ENCODE measurements around the gene GRIA3. TPM values are rescaled to one million over a fixed set of nuclear protein-coding genes. Genes with fewer than 3 reads are reported as not detected.
"Not testable (repeated sequence)": the region's sequence is repeated elsewhere in the genome, so short reads cannot be mapped to it uniquely, and the experiment has no call there.

The GRIA3 gene
- total RNA-seq, 1 donor from 2014 or later = 0.26 TPM

GRCh38 chrX:123350226-123350625 is 166.1 kb downstream of the GRIA3 start:
- DNase-seq (ENCODE audit: low read depth) (no peak), FAIRE-seq (no peak)
- no peaks in the 10 kb centered on the region for H3K27me3 ChIP-seq (ENCODE audit: control insufficient read depth, insufficient read depth, low read length)
- no peak for TF ChIP-seq CTCF (IDR thresholded peaks at IDR 0.05; ENCODE audit: insufficient read depth, low read length, severe bottlenecking)
- H3K4me3 ChIP-seq (ENCODE audit: low read depth, low read length) = no peak overlapping the region
- no peaks in the 10 kb centered on the region for H3K36me3 ChIP-seq (ENCODE audit: control insufficient read depth, insufficient read depth, low read length)

GRCh38 chrX:123357941-123358340 is 173.9 kb downstream of the GRIA3 start:
- DNase-seq (ENCODE audit: low read depth) (no peak), FAIRE-seq (peak; percentile 75)
- TF ChIP-seq CTCF (IDR thresholded peaks at IDR 0.05; ENCODE audit: insufficient read depth, low read length, severe bottlenecking) = no peak
- no peak overlapping the region for H3K4me3 ChIP-seq (ENCODE audit: low read depth, low read length)
- no peaks in the 10 kb centered on the region for H3K36me3 ChIP-seq (ENCODE audit: control insufficient read depth, insufficient read depth, low read length)
- no peaks in the 10 kb centered on the region for H3K27me3 ChIP-seq (ENCODE audit: control insufficient read depth, insufficient read depth, low read length)

- H3K36me3 ChIP-seq (ENCODE audit: control insufficient read depth, insufficient read depth, low read length) = no peaks in the 10 kb centered on the region
- FAIRE-seq (no peak), DNase-seq (ENCODE audit: low read depth) (no peak)
- H3K4me3 ChIP-seq (ENCODE audit: low read depth, low read length) = no peak overlapping the region
- no peaks in the 10 kb centered on the region for H3K27me3 ChIP-seq (ENCODE audit: control insufficient read depth, insufficient read depth, low read length)
- TF ChIP-seq CTCF (IDR thresholded peaks at IDR 0.05; ENCODE audit: insufficient read depth, low read length, severe bottlenecking) = no peak
Measured at GRCh38 chrX:123358457-123358856, 174.4 kb downstream of the GRIA3 start.

- FAIRE-seq (no peak), DNase-seq (ENCODE audit: low read depth) (no peak)
- Histone ChIP-seq H3K27me3 (ENCODE audit: control insufficient read depth, insufficient read depth, low read length) (no peaks in the 10 kb centered on the region), H3K36me3 (ENCODE audit: control insufficient read depth, insufficient read depth, low read length) (no peaks in the 10 kb centered on the region), H3K4me3 (ENCODE audit: low read depth, low read length) (no peak overlapping the region)
- TF ChIP-seq CTCF (IDR thresholded peaks at IDR 0.05; ENCODE audit: insufficient read depth, low read length, severe bottlenecking) = no peak
Measured at GRCh38 chrX:123361371-123361770, 177.3 kb downstream of the GRIA3 start.

GRCh38 chrX:123386196-123386595 is 202.1 kb downstream of the GRIA3 start:
- DNase-seq (ENCODE audit: low read depth); FAIRE-seq; H3K36me3 ChIP-seq (ENCODE audit: control insufficient read depth, insufficient read depth, low read length); H3K27me3 ChIP-seq (ENCODE audit: control insufficient read depth, insufficient read depth, low read length); H3K4me3 ChIP-seq (ENCODE audit: low read depth, low read length): not testable (repeated sequence)

- no peaks in the 10 kb centered on the region for H3K36me3 ChIP-seq (ENCODE audit: control insufficient read depth, insufficient read depth, low read length)
- FAIRE-seq (no peak), DNase-seq (ENCODE audit: low read depth) (no peak)
- H3K4me3 ChIP-seq (ENCODE audit: low read depth, low read length) = no peak overlapping the region
- H3K27me3 ChIP-seq (ENCODE audit: control insufficient read depth, insufficient read depth, low read length) = no peaks in the 10 kb centered on the region
- no peak for TF ChIP-seq CTCF (IDR thresholded peaks at IDR 0.05; ENCODE audit: insufficient read depth, low read length, severe bottlenecking)
Measured at GRCh38 chrX:123392921-123393320, 208.8 kb downstream of the GRIA3 start.
